Glomerular visceral epithelial cell (primary cell): ENCODE data around the gene PAK4.

Experiments used
- DNase-seq: peaks from one replicate; pipeline ENCODE4 v3.0.0-alpha.2; 2016; ENCODE audit errors: extremely low spot score

Gene PAK4

GRCh38 chr19:39146686-39147450 is 21.3 kb downstream of the PAK4 start:
- no peak for DNase-seq

GRCh38 chr19:39147480-39147879 is 21.9 kb downstream of the PAK4 start:
- no peak for DNase-seq

GRCh38 chr19:39148939-39149529 is 23.4 kb downstream of the PAK4 start:
- no peak for DNase-seq

- no peak for DNase-seq
Measured at GRCh38 chr19:39150235-39150634, 24.6 kb downstream of the PAK4 start.

- DNase-seq = no peak
Measured at GRCh38 chr19:39150807-39151600, 25.4 kb downstream of the PAK4 start.

- no peak for DNase-seq
Measured at GRCh38 chr19:39152066-39152465, 26.5 kb downstream of the PAK4 start.

- DNase-seq = no peak
Measured at GRCh38 chr19:39154100-39154628, 28.6 kb downstream of the PAK4 start.

GRCh38 chr19:39154629-39155100 is 29.1 kb downstream of the PAK4 start:
- DNase-seq = no peak

GRCh38 chr19:39155114-39155700 is 29.6 kb downstream of the PAK4 start:
- DNase-seq = no peak

GRCh38 chr19:39155741-39156140 is 30.2 kb downstream of the PAK4 start:
- DNase-seq = no peak

GRCh38 chr19:39156326-39157230 is 31.0 kb downstream of the PAK4 start:
- peak; percentile 39 for DNase-seq

GRCh38 chr19:39157275-39157996 is 31.9 kb downstream of the PAK4 start:
- DNase-seq = no peak

- no peak for DNase-seq
Measured at GRCh38 chr19:39157997-39158389, 32.4 kb downstream of the PAK4 start.

GRCh38 chr19:39158646-39159260 is 33.2 kb downstream of the PAK4 start:
- DNase-seq = no peak

- DNase-seq = no peak
Measured at GRCh38 chr19:39160523-39160861, 34.9 kb downstream of the PAK4 start.

- DNase-seq = no peak
Measured at GRCh38 chr19:39160889-39161672, 35.5 kb downstream of the PAK4 start.

- no peak for DNase-seq
Measured at GRCh38 chr19:39162441-39163043, 37.0 kb downstream of the PAK4 start.

- DNase-seq = no peak
Measured at GRCh38 chr19:39163621-39164020, 38.0 kb downstream of the PAK4 start.

GRCh38 chr19:39164289-39164688 is 38.7 kb downstream of the PAK4 start:
- DNase-seq = no peak
